ENCODE measurements around the gene USP30.
"Not testable (repeated sequence)": the region's sequence is repeated elsewhere in the genome, so short reads cannot be mapped to it uniquely, and the experiment has no call there.

The USP30 gene

GRCh38 chr12:109053382-109054123 lies 1.2 kb downstream of the USP30 start:
- peak in 1 of 14 donors; percentile 1 for DNase-seq

GRCh38 chr12:109054124-109054513 lies 1.7 kb downstream of the USP30 start:
- not testable (repeated sequence) for DNase-seq

- DNase-seq = no peak
These were observed 2.1 kb downstream of the USP30 start for GRCh38 chr12:109054520-109054919.

- DNase-seq = no peak
These were observed 4.5 kb downstream of the USP30 start for GRCh38 chr12:109056891-109057290.

GRCh38 chr12:109057376-109057775 lies 5.0 kb downstream of the USP30 start:
- DNase-seq = peak in 1 of 14 donors; percentile 37

DNA sequence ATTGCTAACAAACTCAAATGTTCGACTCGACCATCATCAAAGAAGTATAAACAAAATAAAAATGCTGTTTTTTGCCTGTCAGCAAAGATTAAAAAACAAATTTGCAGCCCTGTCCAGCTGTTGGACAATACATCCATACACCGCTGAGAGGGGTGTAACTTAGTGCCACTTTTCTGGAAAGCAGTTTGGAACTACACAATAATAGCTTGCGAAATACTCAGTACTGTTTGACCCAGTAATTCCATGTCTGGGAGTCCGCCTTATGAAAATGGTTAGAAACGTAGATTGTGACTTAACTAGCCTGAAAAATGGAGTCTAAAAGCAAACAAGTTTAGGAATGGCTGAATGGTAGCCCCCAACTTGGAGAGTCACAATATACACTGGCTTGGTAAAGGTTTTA lies 6.4 kb downstream of the USP30 start:
- no peak for DNase-seq

- DNase-seq = no peak
These were observed 11.8 kb downstream of the USP30 start for GRCh38 chr12:109064143-109064542.

DNA sequence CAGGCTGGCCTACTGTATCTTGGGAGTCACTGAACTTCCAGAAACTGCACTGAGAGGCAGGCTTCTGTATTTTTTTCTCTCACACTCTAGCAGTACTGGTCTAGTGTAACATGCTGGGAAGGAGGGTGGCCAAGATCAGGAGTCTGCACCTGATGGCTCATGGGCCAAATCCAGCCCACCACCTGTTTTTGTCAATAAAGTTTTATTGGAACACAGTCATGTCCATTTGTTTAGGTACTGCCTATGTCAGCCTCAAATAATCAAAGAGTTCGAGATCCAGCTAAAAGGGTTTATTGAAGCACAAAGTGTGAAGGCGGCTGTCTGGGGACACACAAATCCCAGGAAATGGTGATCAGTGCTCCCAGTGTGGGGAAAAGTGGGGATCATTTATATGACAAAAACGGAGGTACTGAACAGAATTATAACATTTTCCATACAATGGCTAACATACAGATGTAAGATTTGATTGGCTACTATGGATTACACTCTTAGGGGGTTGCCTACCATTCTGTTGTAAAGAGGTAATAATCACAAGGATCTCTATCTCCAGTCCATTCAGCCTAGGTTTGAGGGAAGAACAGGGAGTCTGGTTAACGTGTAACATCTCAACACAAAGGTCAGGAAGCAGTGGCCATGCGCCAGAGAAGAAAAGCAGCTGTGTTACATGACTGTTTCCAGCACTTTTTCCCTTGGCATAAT lies 12.9 kb downstream of the USP30 start:
- DNase-seq = no peak

DNA sequence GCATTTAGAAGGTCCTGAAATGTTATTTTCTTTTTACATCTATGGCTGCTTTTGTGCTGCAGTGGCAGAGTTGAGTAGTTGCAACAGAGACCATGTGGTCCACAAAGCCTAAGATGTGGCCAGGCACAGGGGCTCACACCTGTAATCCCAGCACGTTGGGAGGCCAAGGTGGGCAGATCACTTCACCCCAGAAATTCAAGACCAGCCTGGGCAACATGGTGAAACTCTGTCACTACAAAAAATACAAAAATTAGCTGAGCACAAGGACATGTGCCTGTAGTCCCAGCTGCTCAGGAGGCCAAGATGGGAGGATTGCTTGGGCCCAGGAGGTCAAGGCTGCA lies 13.4 kb downstream of the USP30 start:
- no peak for DNase-seq

GRCh38 chr12:109069307-109070271 lies 17.2 kb downstream of the USP30 start:
- DNase-seq = no peak

DNA sequence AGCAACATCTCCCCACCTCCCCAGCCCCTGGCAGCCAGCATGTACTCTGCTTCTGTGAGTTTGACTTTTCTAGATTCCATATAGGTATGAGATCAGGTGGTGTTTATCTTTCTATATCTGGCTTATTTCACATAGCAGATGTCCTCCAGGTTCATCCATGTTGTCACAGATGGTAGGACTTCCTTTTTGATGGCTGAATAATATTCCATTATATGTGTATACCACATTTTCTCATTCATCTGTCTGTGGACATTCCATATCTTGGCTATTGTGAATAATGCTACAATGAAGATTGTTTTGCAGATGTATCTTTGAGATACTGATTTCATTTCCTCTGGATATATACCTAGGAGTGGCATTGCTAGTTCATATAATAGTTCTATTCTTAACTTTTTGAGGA lies 22.5 kb downstream of the USP30 start:
- no peak for DNase-seq

GRCh38 chr12:109082751-109083150 lies 30.4 kb downstream of the USP30 start:
- no peak for DNase-seq

- DNase-seq = no peak
These were observed 32.0 kb downstream of the USP30 start for GRCh38 chr12:109084425-109084824.

DNA sequence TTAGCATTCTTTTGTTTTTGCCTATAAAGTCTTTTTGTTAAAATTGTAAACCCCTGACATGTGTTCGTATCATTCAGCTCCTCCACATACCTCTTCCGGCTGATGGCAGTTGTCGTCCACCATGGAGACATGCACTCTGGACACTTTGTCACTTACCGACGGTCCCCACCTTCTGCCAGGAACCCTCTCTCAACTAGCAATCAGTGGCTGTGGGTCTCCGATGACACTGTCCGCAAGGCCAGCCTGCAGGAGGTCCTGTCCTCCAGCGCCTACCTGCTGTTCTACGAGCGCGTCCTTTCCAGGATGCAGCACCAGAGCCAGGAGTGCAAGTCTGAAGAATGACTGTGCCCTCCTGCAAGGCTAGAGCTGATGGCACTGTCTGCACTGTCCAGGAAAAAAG lies 33.2 kb downstream of the USP30 start:
- no peak for DNase-seq

DNA sequence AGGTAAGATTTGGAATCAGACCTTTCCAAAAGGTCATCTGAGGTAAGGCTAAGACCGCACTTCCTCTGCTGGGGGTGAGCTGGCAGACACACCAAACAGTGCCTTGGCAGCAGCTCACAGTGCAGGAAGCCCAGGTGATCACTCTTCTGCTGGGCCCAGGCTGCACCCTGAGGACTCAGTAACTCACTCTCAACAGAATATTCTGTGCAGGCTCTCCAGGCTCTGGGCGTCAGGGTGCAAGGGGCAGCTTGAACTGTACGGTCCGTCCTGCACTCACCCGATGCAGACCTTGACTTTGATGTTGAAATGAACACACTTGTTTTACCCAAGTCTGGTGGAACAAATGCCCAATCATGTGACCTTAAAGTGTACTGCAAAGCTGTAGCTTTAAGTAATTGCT lies 34.9 kb downstream of the USP30 start:
- DNase-seq = peak in 1 of 14 donors; percentile 22

GRCh38 chr12:109088818-109089217 lies 36.4 kb downstream of the USP30 start:
- no peak for DNase-seq

DNA sequence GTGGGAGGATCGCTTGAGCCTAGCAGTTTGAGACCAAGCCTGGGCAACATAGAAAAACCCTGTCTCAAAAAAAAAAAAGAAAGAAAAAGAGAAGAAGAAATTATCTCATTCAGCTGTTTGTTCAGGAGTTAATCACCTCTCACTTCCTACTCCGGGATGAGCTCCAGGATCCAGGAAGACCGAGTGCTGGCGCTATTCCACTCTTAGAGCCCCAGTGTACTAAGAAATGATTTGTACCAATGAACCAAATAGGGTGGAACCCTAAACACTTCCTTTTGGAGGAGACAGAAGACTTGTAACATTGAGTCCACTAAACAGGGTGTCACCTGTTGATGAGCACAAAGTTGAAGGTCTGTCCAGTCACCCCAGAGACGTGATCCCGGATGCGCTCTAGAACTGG lies 37.3 kb downstream of the USP30 start:
- no peak for DNase-seq

DNA sequence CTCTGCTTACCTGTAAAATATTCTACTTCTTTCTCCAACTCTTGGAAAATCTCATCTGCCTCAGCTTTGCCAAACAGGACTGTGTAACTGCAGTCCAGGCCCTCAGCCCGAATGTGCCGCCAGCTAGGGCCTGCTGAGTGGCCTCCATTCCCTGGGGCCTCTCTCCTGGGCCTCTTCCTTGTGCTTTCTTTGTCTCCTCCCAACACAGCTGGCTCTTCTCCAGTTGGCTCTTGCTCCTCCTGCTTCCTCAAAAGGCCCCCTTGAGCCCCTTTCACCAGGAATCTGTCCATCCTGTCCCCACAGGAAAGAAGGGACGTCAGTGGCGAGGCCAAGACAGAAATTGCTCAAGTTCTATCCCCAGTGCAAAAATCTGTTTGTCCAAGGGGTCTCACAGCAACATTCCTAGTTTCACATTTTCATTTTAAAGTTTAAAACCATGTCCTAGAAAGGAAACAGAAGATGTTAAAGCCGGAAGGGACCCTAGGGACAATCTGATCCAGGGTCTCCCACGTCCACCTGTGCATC lies 40.2 kb downstream of the USP30 start:
- no peak for DNase-seq

DNA sequence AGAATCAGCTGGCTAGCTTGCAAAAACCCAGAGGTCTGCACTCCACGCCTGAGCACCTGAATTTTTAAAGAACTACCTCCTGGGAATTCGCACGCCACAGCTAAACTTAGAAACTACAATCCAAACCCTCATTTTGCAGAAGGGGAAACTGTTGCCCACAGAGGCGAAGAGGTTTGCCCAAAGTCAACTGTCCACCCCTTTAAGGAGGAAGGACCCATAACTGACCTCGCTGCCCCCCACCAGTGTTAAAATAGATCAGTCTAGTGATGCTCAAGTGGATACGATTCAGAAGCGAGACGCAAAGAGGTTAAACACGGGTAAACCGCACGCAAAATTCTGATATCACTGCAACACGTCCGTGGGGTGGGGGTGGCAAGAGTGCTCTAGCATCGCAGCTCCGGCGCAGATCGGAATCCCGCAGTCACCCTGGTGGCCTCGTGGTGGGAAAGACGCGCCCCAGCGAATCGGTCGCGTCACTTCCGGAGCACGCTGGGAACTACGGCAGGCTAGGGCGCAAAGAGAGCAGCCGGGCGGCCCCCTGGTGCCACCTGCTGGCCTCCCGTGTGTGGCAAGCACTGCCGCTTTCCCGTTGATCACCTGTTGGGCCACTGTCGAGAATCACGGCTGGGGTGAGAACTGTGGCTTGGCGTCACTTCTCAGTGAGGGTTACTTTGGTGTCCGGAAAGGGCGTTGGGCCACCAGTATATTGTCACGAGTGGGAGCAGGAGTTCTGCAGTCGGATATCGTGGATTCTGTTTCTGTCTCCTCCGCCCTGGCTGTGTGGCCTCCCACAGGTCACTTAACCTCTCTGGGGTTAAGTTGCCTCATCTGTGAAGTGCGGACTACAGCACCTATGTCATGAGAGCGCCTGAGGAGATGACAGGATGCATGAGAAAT lies 40.9 kb downstream of the USP30 start, which contains the start of gene ALKBH2:
Gene ALKBH2, minus strand, starts transcription at position 451 of the 897 bp plus-strand sequence. CDS start 686 bp downstream, outside the sequence.
- peak; percentile 24 to 95 (median 86) for DNase-seq

DNA sequence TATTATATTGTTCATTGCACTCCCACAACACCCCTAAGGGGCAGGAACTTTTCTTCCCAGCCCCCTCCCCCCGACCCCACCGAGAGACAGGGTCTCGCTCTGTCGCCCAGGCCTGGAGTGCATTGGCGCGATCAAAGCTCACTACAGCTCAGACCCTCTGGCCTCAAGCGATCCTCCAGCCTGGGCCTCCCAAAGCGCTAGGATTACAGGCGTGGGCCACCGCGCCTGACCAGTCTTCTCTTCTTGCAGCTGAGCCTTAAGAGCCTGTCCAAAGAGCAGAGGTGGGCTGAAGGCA lies 44.7 kb downstream of the USP30 start:
- no peak for DNase-seq

GRCh38 chr12:109097435-109098182 lies 45.2 kb downstream of the USP30 start, which contains the start of gene UNG:
Gene UNG, plus strand, starts transcription at chr12:109097597. Its CDS starts 83 bp downstream, at chr12:109097680.
- peak; percentile 79 to 97 (median 94) for DNase-seq
